Endothelial cell of umbilical vein (primary cell): Measurements from ENCODE around the gene COPRS. TPM values are rescaled to one million over a fixed set of nuclear protein-coding genes. Genes with fewer than 3 reads are reported as not detected.

Source experiments
- BruUV-seq: library from RNA; stranded (reverse); fragments of 400-500 nt; replicated peaks from 2 replicates; lab custom pipeline; 2021; lab: Mats Ljungman, UMichigan
- CTCF ChIA-PET: fragments of 300-600, 350-600 bp; sonication (Branson Sonifier 250); formaldehyde crosslinking; loops from one replicate; lab custom pipeline; 2021; ENCODE audit warnings: antibody characterized with exemption, inconsistent platforms; lab: Charles Lee
- POLR2A ChIA-PET: fragments of 300-600, 350-600 bp; sonication (Branson Sonifier 250); formaldehyde crosslinking; loops from one replicate; lab custom pipeline; 2021; ENCODE audit warnings: antibody characterized with exemption, inconsistent platforms; lab: Charles Lee
- DNase-seq: peaks from one replicate; pipeline ENCODE4 v3.0.0-alpha.2; 2011; ENCODE audit warnings: low read depth, low spot score
- FAIRE-seq: peaks from 2 replicates; lab custom pipeline; 2011; peaks lifted over from hg19 to GRCh38; lab: Jason Lieb, UNC
- H2AFZ ChIP-seq: 2 replicates; pipeline ENCODE4 v1.6.0; 2012; ENCODE audit warnings: low read depth, low read length, control low read depth, inconsistent platforms
- H3K27ac ChIP-seq: 2 replicates; pipeline ENCODE4 v1.5.1; 2011; ENCODE audit warnings: low read depth, mild to moderate bottlenecking, control low read depth, low read length, moderate library complexity; ENCODE audit not compliant: insufficient read depth
- H3K27me3 ChIP-seq, 2 experiments: 2 replicates each; pipeline versions ENCODE4 v1.6.0 to v1.6.1; 2011; ENCODE audit warnings: low read length in 2 of 2, mixed read lengths in 1 of 2; ENCODE audit not compliant: control insufficient read depth in 2 of 2, insufficient read depth in 2 of 2
- H3K36me3 ChIP-seq, 2 experiments: 2 replicates in 1 of 2; 3 replicates in 1 of 2; pipeline ENCODE4 v1.5.1; 2011; ENCODE audit warnings: low read length in 2 of 2, mild to moderate bottlenecking in 1 of 2, moderate library complexity in 1 of 2; ENCODE audit not compliant: control insufficient read depth in 2 of 2, insufficient read depth in 2 of 2; ENCODE audit errors: extremely low read depth in 1 of 2
- H3K4me1 ChIP-seq: 3 replicates; pipeline ENCODE4 v1.5.1; 2011; ENCODE audit warnings: mild to moderate bottlenecking, low read length; ENCODE audit not compliant: control insufficient read depth, insufficient read depth; ENCODE audit errors: extremely low read depth
- H3K4me2 ChIP-seq: 2 replicates; pipeline ENCODE4 v1.6.1; 2011; ENCODE audit warnings: low read length, control low read depth, mixed read lengths; ENCODE audit not compliant: insufficient read depth
- H3K4me3 ChIP-seq, 3 experiments: fragments of 200-600 bp in 1 of 3; sonication (generic), shearing (Covaris generic) in 1 of 3; replicated peaks in 1 of 3; 2 replicates each; pipeline ENCODE4 v1.5.1; 2011 to 2016; ENCODE audit warnings: control low read depth in 3 of 3, low read length in 3 of 3, mild to moderate bottlenecking in 2 of 3, inconsistent platforms in 1 of 3, low read depth in 1 of 3, moderate library complexity in 1 of 3; ENCODE audit not compliant: insufficient read depth in 1 of 3
- H3K79me2 ChIP-seq: 2 replicates; pipeline ENCODE4 v1.6.0; 2012; ENCODE audit warnings: low read length, inconsistent platforms; ENCODE audit not compliant: control insufficient read depth, insufficient read depth
- H3K9ac ChIP-seq: replicated peaks from 2 replicates; pipeline ENCODE3; 2011; ENCODE audit warnings: low read length, control low read depth; ENCODE audit not compliant: insufficient read depth; ENCODE audit errors: extremely low read depth
- H3K9me1 ChIP-seq: replicated peaks from 3 replicates; pipeline ENCODE4 v1.6.0; 2011; ENCODE audit warnings: mild to moderate bottlenecking, low read length; ENCODE audit not compliant: control insufficient read depth, insufficient read depth; ENCODE audit errors: extremely low read depth
- H3K9me3 ChIP-seq: replicated peaks from 2 replicates; pipeline ENCODE4 v1.5.1; 2012; ENCODE audit warnings: low read length, inconsistent platforms; ENCODE audit not compliant: control insufficient read depth, insufficient read depth
- H4K20me1 ChIP-seq: replicated peaks from 2 replicates; pipeline ENCODE3; 2011; ENCODE audit warnings: mild to moderate bottlenecking, low read length; ENCODE audit not compliant: control insufficient read depth, insufficient read depth; ENCODE audit errors: extremely low read depth
- CTCF ChIP-seq, 2 donors: IDR thresholded peaks; 1 replicate in 1 of 2; 2 replicates in 1 of 2; pipeline ENCODE4 v1.5.1; 2011; ENCODE audit warnings: low read length in 2 of 2, mild to moderate bottlenecking in 2 of 2, moderate library complexity in 2 of 2, control low read depth in 1 of 2, inconsistent platforms in 1 of 2, low read depth in 1 of 2; ENCODE audit not compliant: insufficient read depth in 1 of 2; ENCODE audit errors: extremely low read depth in 1 of 2
- EZH2 ChIP-seq: IDR thresholded peaks from 2 replicates; pipeline ENCODE4 v1.6.1; 2012; ENCODE audit warnings: borderline replicate concordance, low read depth, mild to moderate bottlenecking, moderate library complexity, low read length, inconsistent platforms; ENCODE audit not compliant: severe bottlenecking
- FOS ChIP-seq: IDR thresholded peaks from 2 replicates; pipeline ENCODE4 v1.6.1; 2011; ENCODE audit warnings: mild to moderate bottlenecking, low read length, moderate library complexity, borderline replicate concordance; ENCODE audit not compliant: insufficient read depth
- GATA2 ChIP-seq: IDR thresholded peaks from 2 replicates; pipeline ENCODE4 v1.7.0; 2011; ENCODE audit warnings: low read depth, mild to moderate bottlenecking, moderate library complexity, mixed read lengths, low read length; ENCODE audit not compliant: insufficient read length, insufficient read depth
- JUN ChIP-seq: IDR thresholded peaks from 2 replicates; pipeline ENCODE4 v1.6.1; 2011; ENCODE audit warnings: borderline replicate concordance, low read depth; ENCODE audit not compliant: insufficient read length, insufficient read depth
- MYC ChIP-seq: IDR thresholded peaks from one replicate; pipeline ENCODE4 v1.6.1; 2011; ENCODE audit warnings: mild to moderate bottlenecking, low read depth, low read length
- POLR2A ChIP-seq: IDR thresholded peaks from 2 replicates; pipeline ENCODE4 v1.6.1; 2012; ENCODE audit warnings: low read depth, mild to moderate bottlenecking, control low read depth, low read length
- POLR2AphosphoS5 ChIP-seq: IDR thresholded peaks from 2 replicates; pipeline ENCODE4 v1.6.1; 2012; ENCODE audit warnings: low read depth, mild to moderate bottlenecking, control low read depth, low read length, moderate library complexity; ENCODE audit not compliant: insufficient read depth
- dilution Hi-C: fragments of 300-500 bp; cut with MboI; formaldehyde crosslinking; loops from one replicate; pipeline ENCODE4 v1.15.0; 2019; ENCODE audit warnings: low sequenced_read_pairs; ENCODE audit not compliant: extremely low pct_ligation_motif_present
- intact Hi-C: fragments of 100-400 bp; cut with micrococcal nuclease; formaldehyde crosslinking; loops from one replicate; pipeline ENCODE4 v1.10.0; 2022
- polyA plus RNA-seq, 4 experiments: library from polyadenylated mRNA; depleted of rRNA in 3 of 4; stranded (reverse) in 3 of 4; unstranded in 1 of 4; fragments of >200 nt; gene quantifications; 2 replicates each; pipeline versions ENCODE4 v1.2.1 to v1.2.3, GENCODE V29; 2011 to 2012; ENCODE audit warnings: missing spikeins in 1 of 4
- total RNA-seq: library from RNA; stranded (reverse); gene quantifications from 2 replicates; pipeline ENCODE4 v1.2.3, GENCODE V29; 2021
- TF ChIP-seq, protein P1 (sequence below): IDR thresholded peaks from 2 replicates; pipeline ENCODE4 v1.6.1; 2011; ENCODE audit not compliant: insufficient read depth, insufficient read length

COPRS gene
- total and polyA plus RNA-seq, 2 donors (not counting 3 experiments of a cell fraction or from before 2014, with no cell fraction given): 43.1 to 48.0 TPM

- H3K9ac ChIP-seq: no peak overlapping the region
- H3K79me2 ChIP-seq: peaks cover 16% of the 10 kb centered on the region
- no peaks in the 10 kb centered on the region for H4K20me1 ChIP-seq
- H3K27ac ChIP-seq: no peak overlapping the region
- H3K36me3 ChIP-seq: peaks cover 0 to 4% of the 10 kb centered on the region in 2 experiments
- CTCF ChIA-PET: interaction anchor here (2.4 to 2.7 kb wide), 2 partner anchors 9 to 10 kb away, joined by 8 to 9 read pairs; no protein-coding TSS in a partner anchor
- POLR2A ChIA-PET: no interaction called here
- peaks cover 5% of the 10 kb centered on the region for H3K4me1 ChIP-seq
- FAIRE-seq (no peak), DNase-seq (no peak)
- peaks cover 3 to 14% of the 10 kb centered on the region in 2 experiments for H3K27me3 ChIP-seq
- intact Hi-C loops (no loop called here), dilution Hi-C loops (no loop called here)
- no TSS peak for BruUV-seq
- H3K9me3 ChIP-seq: no peaks in the 10 kb centered on the region
- TF ChIP-seq CTCF (IDR thresholded peaks at IDR 0.05; ENCODE audit: extremely low read depth in 1 of 2, insufficient read depth in 1 of 2, low read depth in 1 of 2, low read length in 2 of 2) (no peak), POLR2AphosphoS5 (no peak), MYC (no peak), EZH2 (no peak), FOS (no peak), JUN (no peak), GATA2 (no peak), POLR2A (no peak)
- TF ChIP-seq, protein P1, sequence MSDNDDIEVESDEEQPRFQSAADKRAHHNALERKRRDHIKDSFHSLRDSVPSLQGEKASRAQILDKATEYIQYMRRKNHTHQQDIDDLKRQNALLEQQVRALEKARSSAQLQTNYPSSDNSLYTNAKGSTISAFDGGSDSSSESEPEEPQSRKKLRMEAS: no peak
- no peak overlapping the region for H3K4me3 ChIP-seq
- no peak overlapping the region for H3K4me2 ChIP-seq
- H3K9me1 ChIP-seq: no peaks in the 10 kb centered on the region
- no peak overlapping the region for H2AFZ ChIP-seq
Observed at GRCh38 chr17:31903401-31903800, 44.4 kb upstream of the COPRS start.
